HCT116 (cell line): Measurements from ENCODE around the gene PRKN. TPM values are rescaled to one million over a fixed set of nuclear protein-coding genes. Genes with fewer than 3 reads are reported as not detected.

Source experiments
- ATAC-seq: fragments of 200-7000 bp; cut with Tn5 transposase; 2 replicates; pipeline ENCODE4 v1.9.1; 2020; ENCODE audit warnings: mild to moderate bottlenecking, moderate library complexity
- BruUV-seq: library from RNA; stranded (reverse); fragments of 400-500 nt; replicated peaks from 2 replicates; lab custom pipeline; 2021; lab: Mats Ljungman, UMichigan
- CTCF ChIA-PET: fragments of 300-600 bp; sonication (Branson Sonifier 250); formaldehyde crosslinking; loops from one replicate; lab custom pipeline; 2021; ENCODE audit warnings: antibody characterized with exemption; lab: Charles Lee
- POLR2A ChIA-PET: fragments of 300-600, 350-600 bp; sonication (Branson Sonifier 250); formaldehyde crosslinking; loops from one replicate; lab custom pipeline; 2021; ENCODE audit warnings: antibody characterized with exemption; lab: Charles Lee
- RAD21 ChIA-PET, 2 experiments: fragments of 300-600 bp; sonication (Branson Sonifier 250); formaldehyde crosslinking; loops; one replicate each; lab custom pipeline; 2023; ENCODE audit warnings: low total read pairs in 2 of 2; ENCODE audit not compliant: uncharacterized antibody in 2 of 2, unreplicated experiment in 2 of 2, low non-redundant PET in 1 of 2; lab: Charles Lee
- DNase-seq: peaks from one replicate; pipeline ENCODE4 v3.0.0-alpha.2; 2010; ENCODE audit warnings: low read depth, low spot score
- H2AFZ ChIP-seq: fragments of 200-600 bp; shearing (Covaris generic), sonication (generic); 2 replicates; pipeline ENCODE4 v1.6.1; 2017; ENCODE audit warnings: low read depth, mixed run types, mixed read lengths, antibody characterized with exemption, low read length; ENCODE audit not compliant: poor library complexity, severe bottlenecking
- H3K27ac ChIP-seq: 2 replicates; pipeline ENCODE4 v1.5.1; 2012; ENCODE audit warnings: low read depth, low read length
- H3K27me3 ChIP-seq: fragments of 200-600 bp; sonication (generic); 2 replicates; pipeline ENCODE4 v1.6.1; 2016; ENCODE audit warnings: mixed run types, low read length, mixed read lengths; ENCODE audit not compliant: insufficient read depth
- H3K36me3 ChIP-seq, 2 experiments: fragments of 200-500 bp in 1 of 2; fragments of 200-600 bp in 1 of 2; sonication (Bioruptor generic) in 1 of 2; sonication (generic) in 1 of 2; 2 replicates each; pipeline versions ENCODE4 v1.5.1 to v1.6.1; 2014 to 2016; ENCODE audit warnings: low read length in 2 of 2, inconsistent platforms in 1 of 2, mixed read lengths in 1 of 2, mixed run types in 1 of 2; ENCODE audit not compliant: insufficient read depth in 2 of 2, control insufficient read depth in 1 of 2
- H3K4me1 ChIP-seq, 2 experiments: fragments of 200-600 bp in 1 of 2; sonication (generic) in 1 of 2; 2 replicates each; pipeline versions ENCODE4 v1.5.1 to v1.6.1; 2012 to 2017; ENCODE audit warnings: low read length in 2 of 2, inconsistent platforms in 1 of 2, mild to moderate bottlenecking in 1 of 2, mixed read lengths in 1 of 2, mixed run types in 1 of 2, moderate library complexity in 1 of 2; ENCODE audit not compliant: insufficient read depth in 2 of 2, control insufficient read depth in 1 of 2
- H3K4me2 ChIP-seq: fragments of 200-600 bp; sonication (generic); 2 replicates; pipeline ENCODE4 v1.6.1; 2017; ENCODE audit warnings: mixed run types, low read length, mixed read lengths
- H3K4me3 ChIP-seq, 2 experiments: fragments of 200-600 bp in 1 of 2; sonication (generic) in 1 of 2; replicated peaks in 1 of 2; 2 replicates each; pipeline ENCODE4 v1.5.1; 2011 to 2016; ENCODE audit warnings: low read length in 2 of 2, control low read depth in 1 of 2, low read depth in 1 of 2, mild to moderate bottlenecking in 1 of 2, mixed read lengths in 1 of 2, mixed run types in 1 of 2
- H3K79me2 ChIP-seq: fragments of 200-600 bp; sonication (generic); 2 replicates; pipeline ENCODE4 v1.6.1; 2017; ENCODE audit warnings: mild to moderate bottlenecking, mixed run types, low read length, moderate library complexity, mixed read lengths; ENCODE audit not compliant: insufficient read depth
- H3K9ac ChIP-seq: fragments of 200-600 bp; sonication (generic); 2 replicates; pipeline ENCODE4 v1.6.1; 2016; ENCODE audit warnings: low read length, mixed read lengths
- H3K9me2 ChIP-seq: fragments of 200-600 bp; sonication (generic), shearing (Covaris generic); 2 replicates; pipeline ENCODE4 v1.6.1; 2017; ENCODE audit warnings: mixed run types, mild to moderate bottlenecking, moderate library complexity; ENCODE audit not compliant: insufficient read depth
- H3K9me3 ChIP-seq, 2 experiments: fragments of 200-500 bp in 1 of 2; fragments of 200-600 bp in 1 of 2; sonication (Bioruptor generic) in 1 of 2; sonication (generic) in 1 of 2; 2 replicates each; pipeline ENCODE4 v1.6.1; 2014 to 2017; ENCODE audit warnings: low read length in 2 of 2, mixed read lengths in 2 of 2, inconsistent platforms in 1 of 2, low read depth in 1 of 2, mild to moderate bottlenecking in 1 of 2, mixed run types in 1 of 2, moderate library complexity in 1 of 2; ENCODE audit not compliant: control insufficient read depth in 1 of 2, insufficient read depth in 1 of 2
- H4K20me1 ChIP-seq: fragments of 200-600 bp; sonication (generic), shearing (Covaris generic); 2 replicates; pipeline ENCODE4 v1.6.1; 2017; ENCODE audit warnings: mixed run types, mild to moderate bottlenecking, moderate library complexity; ENCODE audit not compliant: insufficient read depth
- CBX3 ChIP-seq: IDR thresholded peaks from 2 replicates; pipeline ENCODE4 v1.6.1; 2012; ENCODE audit warnings: low read depth
- CTCF ChIP-seq, 3 experiments: fragments of 200-600 bp in 1 of 3; sonication (generic) in 1 of 3; IDR thresholded peaks in 2 of 3; conservative IDR thresholded peaks in 1 of 3; 2 replicates each; pipeline ENCODE4 v1.5.1; 2012 to 2017; ENCODE audit warnings: low read depth in 2 of 3, low read length in 2 of 3, antibody characterized with exemption in 1 of 3, borderline replicate concordance in 1 of 3, control low read depth in 1 of 3, mild to moderate bottlenecking in 1 of 3, mixed read lengths in 1 of 3, mixed run types in 1 of 3, moderate library complexity in 1 of 3; ENCODE audit not compliant: insufficient read depth in 1 of 3
- EZH2 ChIP-seq: fragments of 200-600 bp; sonication (generic); IDR thresholded peaks from 2 replicates; pipeline ENCODE4 v1.6.1; 2017; ENCODE audit warnings: antibody characterized with exemption, mixed run types
- EZH2phosphoT487 ChIP-seq: fragments of 200-600 bp; IDR thresholded peaks from 2 replicates; pipeline ENCODE4 v1.6.1; 2018; ENCODE audit warnings: antibody characterized with exemption, borderline replicate concordance
- POLR2AphosphoS5 ChIP-seq: IDR thresholded peaks from 2 replicates; pipeline ENCODE4 v1.6.1; 2011; ENCODE audit warnings: mild to moderate bottlenecking, low read depth, low read length, moderate library complexity
- SP1 ChIP-seq: IDR thresholded peaks from 2 replicates; pipeline ENCODE4 v1.6.1; 2012; ENCODE audit warnings: low read depth
- TCF7L2 ChIP-seq: IDR thresholded peaks from 2 replicates; pipeline ENCODE4 v1.7.0; 2011; ENCODE audit warnings: borderline replicate concordance, inconsistent platforms; ENCODE audit not compliant: insufficient read depth, insufficient read length; ENCODE audit errors: extremely low read depth
- ZBTB33 ChIP-seq: IDR thresholded peaks from 2 replicates; pipeline ENCODE4 v1.6.1; 2011; ENCODE audit warnings: mild to moderate bottlenecking, low read length, moderate library complexity; ENCODE audit not compliant: insufficient replicate concordance; ENCODE audit errors: extremely low read depth
- ZFX ChIP-seq: fragments of 450-650 bp; IDR thresholded peaks from 2 replicates; pipeline ENCODE4 v1.6.1; 2017
- intact Hi-C: fragments of 100-400 bp; cut with micrococcal nuclease; formaldehyde crosslinking; loops from 2 replicates; pipeline ENCODE4 v1.10.0; 2022
- total RNA-seq: library from RNA; stranded (reverse); gene quantifications from one replicate; pipeline ENCODE4 v1.2.1, GENCODE V29; 2021; ENCODE audit not compliant: unreplicated experiment
- TF ChIP-seq, protein P1 (sequence below): IDR thresholded peaks from 2 replicates; pipeline ENCODE4 v1.6.1; 2012
- TF ChIP-seq, protein P2 (sequence below): IDR thresholded peaks from 2 replicates; pipeline ENCODE4 v1.6.1; 2012; ENCODE audit warnings: low read depth

PRKN gene
- total RNA-seq, 1 experiment from 2014 or later: 2.6 TPM

- H2AFZ ChIP-seq: no peak overlapping the region
- H3K27me3 ChIP-seq: no peaks in the 10 kb centered on the region
- ATAC-seq (no peak), DNase-seq (no peak)
- no peak for TF ChIP-seq TCF7L2
- TF ChIP-seq CTCF (IDR thresholded peaks at IDR 0.05 in 2 of 3, conservative IDR thresholded peaks at IDR 0.05 in 1 of 3; ENCODE audit: borderline replicate concordance in 1 of 3, insufficient read depth in 1 of 3, low read depth in 2 of 3, low read length in 2 of 3): no peak
- no peak for TF ChIP-seq CBX3
- TF ChIP-seq ZFX: no peak
- TF ChIP-seq, protein P1, sequence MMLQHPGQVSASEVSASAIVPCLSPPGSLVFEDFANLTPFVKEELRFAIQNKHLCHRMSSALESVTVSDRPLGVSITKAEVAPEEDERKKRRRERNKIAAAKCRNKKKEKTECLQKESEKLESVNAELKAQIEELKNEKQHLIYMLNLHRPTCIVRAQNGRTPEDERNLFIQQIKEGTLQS: no peak
- TF ChIP-seq POLR2AphosphoS5: no peak
- TF ChIP-seq, protein P2, sequence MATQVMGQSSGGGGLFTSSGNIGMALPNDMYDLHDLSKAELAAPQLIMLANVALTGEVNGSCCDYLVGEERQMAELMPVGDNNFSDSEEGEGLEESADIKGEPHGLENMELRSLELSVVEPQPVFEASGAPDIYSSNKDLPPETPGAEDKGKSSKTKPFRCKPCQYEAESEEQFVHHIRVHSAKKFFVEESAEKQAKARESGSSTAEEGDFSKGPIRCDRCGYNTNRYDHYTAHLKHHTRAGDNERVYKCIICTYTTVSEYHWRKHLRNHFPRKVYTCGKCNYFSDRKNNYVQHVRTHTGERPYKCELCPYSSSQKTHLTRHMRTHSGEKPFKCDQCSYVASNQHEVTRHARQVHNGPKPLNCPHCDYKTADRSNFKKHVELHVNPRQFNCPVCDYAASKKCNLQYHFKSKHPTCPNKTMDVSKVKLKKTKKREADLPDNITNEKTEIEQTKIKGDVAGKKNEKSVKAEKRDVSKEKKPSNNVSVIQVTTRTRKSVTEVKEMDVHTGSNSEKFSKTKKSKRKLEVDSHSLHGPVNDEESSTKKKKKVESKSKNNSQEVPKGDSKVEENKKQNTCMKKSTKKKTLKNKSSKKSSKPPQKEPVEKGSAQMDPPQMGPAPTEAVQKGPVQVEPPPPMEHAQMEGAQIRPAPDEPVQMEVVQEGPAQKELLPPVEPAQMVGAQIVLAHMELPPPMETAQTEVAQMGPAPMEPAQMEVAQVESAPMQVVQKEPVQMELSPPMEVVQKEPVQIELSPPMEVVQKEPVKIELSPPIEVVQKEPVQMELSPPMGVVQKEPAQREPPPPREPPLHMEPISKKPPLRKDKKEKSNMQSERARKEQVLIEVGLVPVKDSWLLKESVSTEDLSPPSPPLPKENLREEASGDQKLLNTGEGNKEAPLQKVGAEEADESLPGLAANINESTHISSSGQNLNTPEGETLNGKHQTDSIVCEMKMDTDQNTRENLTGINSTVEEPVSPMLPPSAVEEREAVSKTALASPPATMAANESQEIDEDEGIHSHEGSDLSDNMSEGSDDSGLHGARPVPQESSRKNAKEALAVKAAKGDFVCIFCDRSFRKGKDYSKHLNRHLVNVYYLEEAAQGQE: no peak
- TF ChIP-seq SP1: no peak
- TF ChIP-seq EZH2: no peak
- no peak for TF ChIP-seq EZH2phosphoT487
- TF ChIP-seq ZBTB33: no peak
- no TSS peak for BruUV-seq
- no peaks in the 10 kb centered on the region for H3K36me3 ChIP-seq
- intact Hi-C loops: no loop called here
- H3K9ac ChIP-seq: no peak overlapping the region
- no peak overlapping the region for H3K4me3 ChIP-seq
- POLR2A ChIA-PET: no interaction called here
- no peaks in the 10 kb centered on the region for H4K20me1 ChIP-seq
- H3K9me2 ChIP-seq: no peaks in the 10 kb centered on the region
- no peak overlapping the region for H3K27ac ChIP-seq
- no peaks in the 10 kb centered on the region for H3K4me1 ChIP-seq
- H3K79me2 ChIP-seq: no peaks in the 10 kb centered on the region
- RAD21 ChIA-PET: no interaction called here
- no peak overlapping the region for H3K4me2 ChIP-seq
- CTCF ChIA-PET: no interaction called here
- no peaks in the 10 kb centered on the region for H3K9me3 ChIP-seq
Observed at GRCh38 chr6:161876231-161876630, 851.3 kb downstream of the PRKN start.
